ENCODE measurements around the gene NOS1AP.

The NOS1AP gene

GRCh38 chr1:162093095-162093494 lies 23.6 kb downstream of the NOS1AP start:
- ATAC-seq, result no peak
- TF ChIP-seq, protein P1, sequence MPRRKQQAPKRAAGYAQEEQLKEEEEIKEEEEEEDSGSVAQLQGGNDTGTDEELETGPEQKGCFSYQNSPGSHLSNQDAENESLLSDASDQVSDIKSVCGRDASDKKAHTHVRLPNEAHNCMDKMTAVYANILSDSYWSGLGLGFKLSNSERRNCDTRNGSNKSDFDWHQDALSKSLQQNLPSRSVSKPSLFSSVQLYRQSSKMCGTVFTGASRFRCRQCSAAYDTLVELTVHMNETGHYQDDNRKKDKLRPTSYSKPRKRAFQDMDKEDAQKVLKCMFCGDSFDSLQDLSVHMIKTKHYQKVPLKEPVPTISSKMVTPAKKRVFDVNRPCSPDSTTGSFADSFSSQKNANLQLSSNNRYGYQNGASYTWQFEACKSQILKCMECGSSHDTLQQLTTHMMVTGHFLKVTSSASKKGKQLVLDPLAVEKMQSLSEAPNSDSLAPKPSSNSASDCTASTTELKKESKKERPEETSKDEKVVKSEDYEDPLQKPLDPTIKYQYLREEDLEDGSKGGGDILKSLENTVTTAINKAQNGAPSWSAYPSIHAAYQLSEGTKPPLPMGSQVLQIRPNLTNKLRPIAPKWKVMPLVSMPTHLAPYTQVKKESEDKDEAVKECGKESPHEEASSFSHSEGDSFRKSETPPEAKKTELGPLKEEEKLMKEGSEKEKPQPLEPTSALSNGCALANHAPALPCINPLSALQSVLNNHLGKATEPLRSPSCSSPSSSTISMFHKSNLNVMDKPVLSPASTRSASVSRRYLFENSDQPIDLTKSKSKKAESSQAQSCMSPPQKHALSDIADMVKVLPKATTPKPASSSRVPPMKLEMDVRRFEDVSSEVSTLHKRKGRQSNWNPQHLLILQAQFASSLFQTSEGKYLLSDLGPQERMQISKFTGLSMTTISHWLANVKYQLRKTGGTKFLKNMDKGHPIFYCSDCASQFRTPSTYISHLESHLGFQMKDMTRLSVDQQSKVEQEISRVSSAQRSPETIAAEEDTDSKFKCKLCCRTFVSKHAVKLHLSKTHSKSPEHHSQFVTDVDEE (CRISPR knock-in tag; IDR thresholded peaks at IDR 0.05), result no peak
- TF ChIP-seq, protein P2, sequence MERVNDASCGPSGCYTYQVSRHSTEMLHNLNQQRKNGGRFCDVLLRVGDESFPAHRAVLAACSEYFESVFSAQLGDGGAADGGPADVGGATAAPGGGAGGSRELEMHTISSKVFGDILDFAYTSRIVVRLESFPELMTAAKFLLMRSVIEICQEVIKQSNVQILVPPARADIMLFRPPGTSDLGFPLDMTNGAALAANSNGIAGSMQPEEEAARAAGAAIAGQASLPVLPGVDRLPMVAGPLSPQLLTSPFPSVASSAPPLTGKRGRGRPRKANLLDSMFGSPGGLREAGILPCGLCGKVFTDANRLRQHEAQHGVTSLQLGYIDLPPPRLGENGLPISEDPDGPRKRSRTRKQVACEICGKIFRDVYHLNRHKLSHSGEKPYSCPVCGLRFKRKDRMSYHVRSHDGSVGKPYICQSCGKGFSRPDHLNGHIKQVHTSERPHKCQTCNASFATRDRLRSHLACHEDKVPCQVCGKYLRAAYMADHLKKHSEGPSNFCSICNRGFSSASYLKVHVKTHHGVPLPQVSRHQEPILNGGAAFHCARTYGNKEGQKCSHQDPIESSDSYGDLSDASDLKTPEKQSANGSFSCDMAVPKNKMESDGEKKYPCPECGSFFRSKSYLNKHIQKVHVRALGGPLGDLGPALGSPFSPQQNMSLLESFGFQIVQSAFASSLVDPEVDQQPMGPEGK (CRISPR knock-in tag; IDR thresholded peaks at IDR 0.05; ENCODE audit: borderline replicate concordance), result no peak
- TF ChIP-seq ESRRG (CRISPR knock-in tag; IDR thresholded peaks at IDR 0.05) (no peak), TOX (CRISPR knock-in tag; IDR thresholded peaks at IDR 0.05; ENCODE audit: borderline replicate concordance) (no peak), PPARA (CRISPR knock-in tag; IDR thresholded peaks at IDR 0.05; ENCODE audit: borderline replicate concordance) (no peak), ISL1 (CRISPR knock-in tag; IDR thresholded peaks at IDR 0.05) (no peak), GLIS3 (CRISPR knock-in tag; IDR thresholded peaks at IDR 0.05) (no peak), CSDC2 (CRISPR knock-in tag; IDR thresholded peaks at IDR 0.05) (no peak), ZNF8 (CRISPR knock-in tag; IDR thresholded peaks at IDR 0.05) (no peak), ZNF565 (CRISPR knock-in tag; conservative IDR thresholded peaks at IDR 0.05; ENCODE audit: low read depth) (no peak), ZFP30 (CRISPR knock-in tag; IDR thresholded peaks at IDR 0.05) (no peak), ZFP3 (CRISPR knock-in tag; IDR thresholded peaks at IDR 0.05) (no peak), RARB (CRISPR knock-in tag; IDR thresholded peaks at IDR 0.05) (no peak)
- TF ChIP-seq, protein P3, sequence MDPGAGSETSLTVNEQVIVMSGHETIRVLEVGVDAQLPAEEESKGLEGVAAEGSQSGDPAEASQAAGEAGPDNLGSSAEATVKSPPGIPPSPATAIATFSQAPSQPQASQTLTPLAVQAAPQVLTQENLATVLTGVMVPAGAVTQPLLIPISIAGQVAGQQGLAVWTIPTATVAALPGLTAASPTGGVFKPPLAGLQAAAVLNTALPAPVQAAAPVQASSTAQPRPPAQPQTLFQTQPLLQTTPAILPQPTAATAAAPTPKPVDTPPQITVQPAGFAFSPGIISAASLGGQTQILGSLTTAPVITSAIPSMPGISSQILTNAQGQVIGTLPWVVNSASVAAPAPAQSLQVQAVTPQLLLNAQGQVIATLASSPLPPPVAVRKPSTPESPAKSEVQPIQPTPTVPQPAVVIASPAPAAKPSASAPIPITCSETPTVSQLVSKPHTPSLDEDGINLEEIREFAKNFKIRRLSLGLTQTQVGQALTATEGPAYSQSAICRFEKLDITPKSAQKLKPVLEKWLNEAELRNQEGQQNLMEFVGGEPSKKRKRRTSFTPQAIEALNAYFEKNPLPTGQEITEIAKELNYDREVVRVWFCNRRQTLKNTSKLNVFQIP (CRISPR knock-in tag; IDR thresholded peaks at IDR 0.05; ENCODE audit: borderline replicate concordance, low read depth), result no peak
- TF ChIP-seq, protein P4, sequence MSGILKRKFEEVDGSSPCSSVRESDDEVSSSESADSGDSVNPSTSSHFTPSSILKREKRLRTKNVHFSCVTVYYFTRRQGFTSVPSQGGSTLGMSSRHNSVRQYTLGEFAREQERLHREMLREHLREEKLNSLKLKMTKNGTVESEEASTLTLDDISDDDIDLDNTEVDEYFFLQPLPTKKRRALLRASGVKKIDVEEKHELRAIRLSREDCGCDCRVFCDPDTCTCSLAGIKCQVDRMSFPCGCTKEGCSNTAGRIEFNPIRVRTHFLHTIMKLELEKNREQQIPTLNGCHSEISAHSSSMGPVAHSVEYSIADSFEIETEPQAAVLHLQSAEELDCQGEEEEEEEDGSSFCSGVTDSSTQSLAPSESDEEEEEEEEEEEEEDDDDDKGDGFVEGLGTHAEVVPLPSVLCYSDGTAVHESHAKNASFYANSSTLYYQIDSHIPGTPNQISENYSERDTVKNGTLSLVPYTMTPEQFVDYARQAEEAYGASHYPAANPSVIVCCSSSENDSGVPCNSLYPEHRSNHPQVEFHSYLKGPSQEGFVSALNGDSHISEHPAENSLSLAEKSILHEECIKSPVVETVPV (CRISPR knock-in tag; IDR thresholded peaks at IDR 0.05), result no peak
- TF ChIP-seq, protein P5, sequence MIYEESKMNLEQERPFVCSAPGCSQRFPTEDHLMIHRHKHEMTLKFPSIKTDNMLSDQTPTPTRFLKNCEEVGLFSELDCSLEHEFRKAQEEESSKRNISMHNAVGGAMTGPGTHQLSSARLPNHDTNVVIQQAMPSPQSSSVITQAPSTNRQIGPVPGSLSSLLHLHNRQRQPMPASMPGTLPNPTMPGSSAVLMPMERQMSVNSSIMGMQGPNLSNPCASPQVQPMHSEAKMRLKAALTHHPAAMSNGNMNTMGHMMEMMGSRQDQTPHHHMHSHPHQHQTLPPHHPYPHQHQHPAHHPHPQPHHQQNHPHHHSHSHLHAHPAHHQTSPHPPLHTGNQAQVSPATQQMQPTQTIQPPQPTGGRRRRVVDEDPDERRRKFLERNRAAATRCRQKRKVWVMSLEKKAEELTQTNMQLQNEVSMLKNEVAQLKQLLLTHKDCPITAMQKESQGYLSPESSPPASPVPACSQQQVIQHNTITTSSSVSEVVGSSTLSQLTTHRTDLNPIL (CRISPR knock-in tag; IDR thresholded peaks at IDR 0.05; ENCODE audit: low read depth), result no peak

DNA sequence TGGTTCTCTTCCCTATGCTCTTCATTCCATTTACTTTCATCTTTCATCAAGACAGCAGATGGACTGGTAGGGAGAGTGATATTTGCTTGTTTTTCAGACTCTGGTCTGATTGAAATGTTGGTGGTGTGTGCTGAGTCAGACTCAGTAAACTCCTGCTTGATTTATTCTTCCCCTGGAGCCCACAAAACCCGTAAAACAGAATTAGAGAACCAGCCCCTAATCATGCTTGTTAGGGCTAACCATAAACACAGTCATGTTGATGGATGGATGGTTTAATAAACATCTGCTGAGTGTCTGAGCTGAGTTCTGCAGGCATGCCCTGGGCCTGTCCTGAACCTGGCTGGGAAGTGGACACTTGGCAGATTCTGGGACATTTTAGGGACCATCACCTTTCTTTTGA lies 24.8 kb downstream of the NOS1AP start:
- no peak for ATAC-seq
- no peak for TF ChIP-seq BACH2 (CRISPR knock-in tag; IDR thresholded peaks at IDR 0.05; ENCODE audit: borderline replicate concordance)
- no peak for TF ChIP-seq PPARA (CRISPR knock-in tag; IDR thresholded peaks at IDR 0.05; ENCODE audit: borderline replicate concordance)
- no peak for TF ChIP-seq TCF4 (CRISPR knock-in tag; IDR thresholded peaks at IDR 0.05; ENCODE audit: borderline replicate concordance)
- TF ChIP-seq, protein P4 (CRISPR knock-in tag; IDR thresholded peaks at IDR 0.05), result no peak
- TF ChIP-seq, protein P2 (CRISPR knock-in tag; IDR thresholded peaks at IDR 0.05; ENCODE audit: borderline replicate concordance), result no peak
- TF ChIP-seq ARNTL (CRISPR knock-in tag; IDR thresholded peaks at IDR 0.05; ENCODE audit: borderline replicate concordance, low read depth), result no peak
- TF ChIP-seq TOX (CRISPR knock-in tag; IDR thresholded peaks at IDR 0.05; ENCODE audit: borderline replicate concordance), result no peak
- TF ChIP-seq GLIS3 (CRISPR knock-in tag; IDR thresholded peaks at IDR 0.05), result no peak
- TF ChIP-seq, protein P3 (CRISPR knock-in tag; IDR thresholded peaks at IDR 0.05; ENCODE audit: borderline replicate concordance, low read depth), result no peak
- TF ChIP-seq ZFP30 (CRISPR knock-in tag; IDR thresholded peaks at IDR 0.05), result no peak
- no peak for TF ChIP-seq SNAI2 (CRISPR knock-in tag; IDR thresholded peaks at IDR 0.05)
- TF ChIP-seq ISL1 (CRISPR knock-in tag; IDR thresholded peaks at IDR 0.05), result no peak
- no peak for TF ChIP-seq CSDC2 (CRISPR knock-in tag; IDR thresholded peaks at IDR 0.05)
- TF ChIP-seq ESRRG (CRISPR knock-in tag; IDR thresholded peaks at IDR 0.05), result no peak
- no peak for TF ChIP-seq ZFP3 (CRISPR knock-in tag; IDR thresholded peaks at IDR 0.05)
- TF ChIP-seq, protein P5 (CRISPR knock-in tag; IDR thresholded peaks at IDR 0.05; ENCODE audit: low read depth), result no peak
- no peak for TF ChIP-seq RARB (CRISPR knock-in tag; IDR thresholded peaks at IDR 0.05)

All from SK-N-SH treated with all-trans-retinoic acid at 6 μM for 48 hours (cell line).